Glutamatergic neuron (in vitro differentiated cells): ENCODE results near the gene PIGZ. TPM values are rescaled to one million over a fixed set of nuclear protein-coding genes. Genes with fewer than 3 reads are reported as not detected.

ENCODE experiments used
- DNase-seq: peaks from one replicate; pipeline ENCODE4 v3.0.0; 2022
- H3K27ac Mint-ChIP-seq: one replicate; pipeline ENCODE4 v1.8.0; 2020; ENCODE audit warnings: mild to moderate bottlenecking, mixed read lengths, inconsistent platforms; ENCODE audit not compliant: unreplicated experiment
- H3K27me3 Mint-ChIP-seq: one replicate; pipeline ENCODE4 v1.8.0; 2020; ENCODE audit warnings: mild to moderate bottlenecking, moderate library complexity, mixed read lengths, inconsistent platforms; ENCODE audit not compliant: unreplicated experiment
- H3K36me3 Mint-ChIP-seq: one replicate; pipeline ENCODE4 v1.8.0; 2020; ENCODE audit warnings: mild to moderate bottlenecking, mixed read lengths, inconsistent platforms; ENCODE audit not compliant: unreplicated experiment
- H3K4me1 Mint-ChIP-seq: one replicate; pipeline ENCODE4 v1.8.0; 2020; ENCODE audit warnings: mild to moderate bottlenecking, low read depth, mixed read lengths, inconsistent platforms; ENCODE audit not compliant: unreplicated experiment
- H3K4me3 Mint-ChIP-seq: one replicate; pipeline ENCODE4 v1.8.0; 2020; ENCODE audit warnings: mild to moderate bottlenecking, mixed read lengths, inconsistent platforms; ENCODE audit not compliant: unreplicated experiment
- H3K9me3 Mint-ChIP-seq: one replicate; pipeline ENCODE4 v1.8.0; 2020; ENCODE audit warnings: mild to moderate bottlenecking, moderate library complexity, mixed read lengths, inconsistent platforms; ENCODE audit not compliant: unreplicated experiment
- CTCF ChIP-seq: fragments of 200-600 bp; sonication (generic); IDR thresholded peaks from one replicate; pipeline ENCODE4 v1.5.0; 2021; ENCODE audit not compliant: partially characterized antibody, unreplicated experiment
- total RNA-seq: library from RNA; stranded (reverse); fragmentation: NEBNext Ultra II Directional; extraction: Animal tissue kit (Norgen Biotek cat#: 25700); gene quantifications from one replicate; pipeline ENCODE4 v1.2.1, GENCODE V29; 2021; ENCODE audit not compliant: unreplicated experiment

The PIGZ gene
- total RNA-seq, 1 donor from 2014 or later: 4.7 TPM

DNA sequence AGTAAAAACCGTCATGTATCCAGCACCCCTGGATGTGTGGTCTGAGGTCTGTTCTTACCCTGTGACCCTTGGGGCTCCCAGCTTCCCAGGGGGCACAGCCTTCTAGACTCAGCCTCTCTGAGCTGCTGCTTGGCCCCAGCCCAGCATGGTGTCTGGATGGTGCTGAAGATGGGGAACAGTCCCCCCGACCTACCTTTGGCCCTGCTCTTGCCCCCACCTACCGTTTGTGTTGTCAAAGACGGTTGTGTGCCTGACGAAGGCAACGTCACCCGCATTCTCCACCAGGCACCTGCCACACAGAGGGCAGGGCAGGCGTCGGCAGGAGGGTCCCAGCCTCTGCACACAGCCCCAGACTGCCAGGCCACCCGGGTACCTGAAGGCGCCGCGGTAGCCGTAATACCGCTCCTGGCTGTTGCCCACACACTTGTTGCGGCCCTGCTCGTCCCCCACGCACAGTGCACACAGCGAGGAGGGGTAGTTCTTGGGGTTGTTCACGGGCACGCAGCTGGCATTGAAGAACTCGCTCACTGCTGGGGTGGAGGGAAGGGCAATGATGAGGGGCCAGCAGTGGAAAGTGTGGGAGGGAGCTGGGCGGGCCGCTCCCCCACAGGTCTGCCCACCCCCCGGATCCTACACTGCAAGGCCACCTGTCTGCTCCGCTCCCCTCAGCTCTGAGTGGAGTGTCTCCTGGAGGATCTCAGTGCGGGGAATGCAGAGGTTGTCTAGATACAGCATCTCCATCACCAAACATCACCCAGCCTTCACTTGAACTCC is 40.0 kb upstream of the PIGZ start:
- Mint-ChIP-seq H3K9me3 (peaks cover 10% of the 10 kb centered on the region), H3K4me1 (no peaks in the 10 kb centered on the region), H3K27me3 (peaks cover 13% of the 10 kb centered on the region), H3K36me3 (peaks cover 13% of the 10 kb centered on the region), H3K4me3 (no peak overlapping the region), H3K27ac (no peak overlapping the region)
- DNase-seq: no peak
- no peak for TF ChIP-seq CTCF

- no peaks in the 10 kb centered on the region for H3K4me1 Mint-ChIP-seq
- peaks cover 10% of the 10 kb centered on the region for H3K9me3 Mint-ChIP-seq
- no peak for DNase-seq
- no peak overlapping the region for H3K27ac Mint-ChIP-seq
- no peak overlapping the region for H3K4me3 Mint-ChIP-seq
- H3K27me3 Mint-ChIP-seq: peaks cover 15% of the 10 kb centered on the region
- no peak for TF ChIP-seq CTCF
- H3K36me3 Mint-ChIP-seq: peaks cover 13% of the 10 kb centered on the region
Measured at GRCh38 chr3:197007953-197008352, 39.3 kb upstream of the PIGZ start.

DNA sequence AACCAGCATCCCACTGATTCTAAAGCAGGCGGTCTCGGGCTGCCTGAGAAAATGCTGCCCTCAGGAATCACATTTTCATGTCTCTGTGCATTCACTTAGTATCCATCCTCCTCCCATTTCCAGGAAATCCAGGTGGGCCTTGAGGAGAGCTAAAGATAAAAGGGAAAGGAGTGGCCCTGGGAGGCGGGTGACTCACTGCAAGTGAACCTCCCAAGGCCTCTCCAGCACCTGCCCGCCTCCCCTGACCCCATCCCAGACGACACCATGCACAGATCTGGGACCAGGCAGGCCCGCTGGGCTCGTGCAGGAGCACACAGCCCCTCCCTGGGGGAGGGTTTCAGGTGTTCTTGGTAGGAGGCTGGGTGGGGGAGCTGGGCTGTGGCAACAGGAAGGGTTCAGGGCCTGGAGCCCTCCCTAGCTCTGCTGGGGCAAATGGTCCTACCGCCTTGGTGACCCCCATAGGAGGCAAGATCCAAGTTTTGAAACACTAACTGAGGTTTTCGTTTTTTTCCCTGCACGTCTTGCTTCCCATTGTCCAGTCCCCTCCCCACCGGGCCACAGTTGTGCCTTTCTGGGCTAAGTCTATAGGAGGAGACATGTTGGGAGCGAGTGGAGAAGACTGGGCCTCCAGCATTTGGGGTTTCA is 38.8 kb upstream of the PIGZ start:
- no peak for TF ChIP-seq CTCF
- H3K4me1 Mint-ChIP-seq: no peaks in the 10 kb centered on the region
- DNase-seq: no peak
- H3K27ac Mint-ChIP-seq: no peak overlapping the region
- peaks cover 13% of the 10 kb centered on the region for H3K36me3 Mint-ChIP-seq
- H3K4me3 Mint-ChIP-seq: no peak overlapping the region
- H3K9me3 Mint-ChIP-seq: peaks cover 10% of the 10 kb centered on the region
- peaks cover 15% of the 10 kb centered on the region for H3K27me3 Mint-ChIP-seq

DNA sequence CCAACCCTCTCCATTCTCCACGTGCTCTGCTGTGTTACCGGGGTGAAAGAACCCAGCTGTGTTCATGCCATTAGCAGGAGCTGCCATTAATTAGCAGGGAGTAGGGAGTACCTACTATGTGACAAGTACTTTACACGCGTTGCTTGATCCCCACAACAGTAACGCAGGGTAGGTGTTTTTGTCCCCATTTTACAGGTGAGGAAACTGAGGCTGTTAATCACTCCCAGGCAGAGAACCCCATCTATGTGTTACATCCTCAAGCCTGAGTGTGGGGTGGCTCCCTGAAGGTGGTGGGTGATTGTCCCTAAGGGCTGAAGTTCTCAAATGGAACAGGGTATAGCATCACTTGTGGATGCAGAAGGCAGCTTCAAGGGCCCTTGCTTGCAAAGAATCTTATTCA is 38.2 kb upstream of the PIGZ start:
- Mint-ChIP-seq H3K27ac (no peak overlapping the region), H3K4me1 (no peaks in the 10 kb centered on the region), H3K4me3 (no peak overlapping the region), H3K27me3 (peaks cover 15% of the 10 kb centered on the region), H3K36me3 (peaks cover 13% of the 10 kb centered on the region), H3K9me3 (peaks cover 10% of the 10 kb centered on the region)
- no peak for DNase-seq
- TF ChIP-seq CTCF: no peak

DNA sequence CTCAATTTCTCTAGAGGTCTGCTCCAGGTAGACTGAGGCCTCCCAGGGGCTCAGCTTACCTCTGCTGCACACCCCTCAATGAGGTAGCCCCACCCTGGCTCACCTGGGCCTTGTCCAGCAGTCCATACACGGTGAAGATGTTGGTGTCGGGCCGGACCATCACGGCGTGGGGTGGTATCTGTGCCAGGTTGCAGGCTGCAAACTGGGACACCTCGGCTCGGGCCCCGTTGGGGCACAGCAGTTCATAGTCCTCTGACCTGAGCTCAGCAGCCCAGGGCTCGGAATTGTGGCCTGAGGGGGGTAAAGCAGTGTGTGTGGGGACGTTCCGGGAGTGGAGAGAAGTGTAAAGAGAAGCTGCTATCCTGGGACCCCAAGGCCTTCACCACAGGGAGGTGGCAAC is 37.8 kb upstream of the PIGZ start:
- H3K4me1 Mint-ChIP-seq: no peaks in the 10 kb centered on the region
- no peak for DNase-seq
- H3K27me3 Mint-ChIP-seq: peaks cover 18% of the 10 kb centered on the region
- peaks cover 10% of the 10 kb centered on the region for H3K9me3 Mint-ChIP-seq
- no peak for TF ChIP-seq CTCF
- peaks cover 13% of the 10 kb centered on the region for H3K36me3 Mint-ChIP-seq
- H3K27ac Mint-ChIP-seq: no peak overlapping the region
- H3K4me3 Mint-ChIP-seq: no peak overlapping the region
